IMR-90 (cell line): ENCODE measurements around the gene CEP128. TPM values are rescaled to one million over a fixed set of nuclear protein-coding genes. Genes with fewer than 3 reads are reported as not detected.

Experiments
- ATAC-seq: fragments of 200-7000 bp; cut with Tn5 transposase; 2 replicates; pipeline ENCODE4 v1.9.1; 2020; ENCODE audit warnings: low read depth, mild to moderate bottlenecking, moderate library complexity
- BruUV-seq: library from RNA; stranded (reverse); fragments of 400-500 nt; replicated peaks from 2 replicates; lab custom pipeline; 2021; lab: Mats Ljungman, UMichigan
- CTCF ChIA-PET: fragments of 300-600 bp; formaldehyde crosslinking; extraction: SDS; loops from one replicate; lab custom pipeline; 2021; ENCODE audit warnings: antibody characterized with exemption; lab: Yijun Ruan, JAX
- POLR2A ChIA-PET: fragments of 300-600 bp; sonication (Branson Sonifier 250); formaldehyde crosslinking; loops from one replicate; lab custom pipeline; 2022; ENCODE audit warnings: antibody characterized with exemption; ENCODE audit not compliant: unreplicated experiment; lab: Charles Lee
- DNase-seq: peaks from one replicate; pipeline ENCODE4 v3.0.0; 2013
- H2AFZ ChIP-seq: replicated peaks from 2 replicates; pipeline ENCODE3; 2013; ENCODE audit warnings: low read length, mild to moderate bottlenecking; ENCODE audit not compliant: poor library complexity
- H2AK5ac ChIP-seq: 2 replicates; pipeline ENCODE4 v1.6.1; 2013; ENCODE audit warnings: low read depth, low read length, inconsistent platforms
- H2AK9ac ChIP-seq: replicated peaks from 2 replicates; pipeline ENCODE3; 2013; ENCODE audit warnings: mild to moderate bottlenecking, low read depth, low read length, moderate library complexity; ENCODE audit not compliant: poor library complexity
- H2BK120ac ChIP-seq: 2 replicates; pipeline ENCODE4 v1.6.1; 2013; ENCODE audit warnings: low read depth, low read length, inconsistent platforms
- H2BK15ac ChIP-seq: 3 replicates; pipeline ENCODE4 v1.6.1; 2013; ENCODE audit warnings: low read depth, low read length, inconsistent platforms
- H2BK20ac ChIP-seq: 2 replicates; pipeline ENCODE4 v1.6.1; 2013; ENCODE audit warnings: low read depth, mild to moderate bottlenecking, inconsistent platforms, low read length, moderate library complexity
- H2BK5ac ChIP-seq: 2 replicates; pipeline ENCODE4 v1.6.1; 2013; ENCODE audit warnings: mild to moderate bottlenecking, low read depth, low read length, inconsistent platforms; ENCODE audit not compliant: poor library complexity, severe bottlenecking
- H3K14ac ChIP-seq: replicated peaks from 2 replicates; pipeline ENCODE4 v1.6.1; 2013; ENCODE audit warnings: low read depth, low read length, inconsistent platforms
- H3K18ac ChIP-seq: 2 replicates; pipeline ENCODE4 v1.6.1; 2013; ENCODE audit warnings: low read depth, low read length, control low read depth
- H3K23ac ChIP-seq: 2 replicates; pipeline ENCODE4 v1.6.1; 2013; ENCODE audit warnings: low read depth, low read length, inconsistent platforms
- H3K27ac ChIP-seq: 2 replicates; pipeline ENCODE4 v1.5.1; 2013; ENCODE audit warnings: mild to moderate bottlenecking, control low read depth, low read length; ENCODE audit not compliant: insufficient read depth
- H3K27me3 ChIP-seq: 2 replicates; pipeline ENCODE4 v1.6.1; 2013; ENCODE audit warnings: low read length; ENCODE audit not compliant: control insufficient read depth, insufficient read depth
- H3K36me3 ChIP-seq: 2 replicates; pipeline ENCODE4 v1.6.1; 2013; ENCODE audit warnings: low read length, mixed read lengths; ENCODE audit not compliant: control insufficient read depth, insufficient read depth
- H3K4ac ChIP-seq: 2 replicates; pipeline ENCODE4 v1.6.1; 2013; ENCODE audit warnings: low read depth, low read length, inconsistent platforms
- H3K4me1 ChIP-seq: 2 replicates; pipeline ENCODE4 v1.6.1; 2013; ENCODE audit warnings: low read length, mixed read lengths; ENCODE audit not compliant: control insufficient read depth, insufficient read depth
- H3K4me2 ChIP-seq: 2 replicates; pipeline ENCODE4 v1.6.1; 2013; ENCODE audit warnings: low read depth, mild to moderate bottlenecking, control low read depth, low read length, moderate library complexity
- H3K4me3 ChIP-seq: 2 replicates; pipeline ENCODE4 v1.5.1; 2013; ENCODE audit warnings: low read depth, mild to moderate bottlenecking, control low read depth, low read length, moderate library complexity; ENCODE audit not compliant: insufficient read depth
- H3K56ac ChIP-seq: 2 replicates; pipeline ENCODE4 v1.6.1; 2013; ENCODE audit warnings: low read length, inconsistent platforms; ENCODE audit not compliant: insufficient read depth; ENCODE audit errors: extremely low read depth
- H3K79me1 ChIP-seq, 2 experiments: 2 replicates each; pipeline ENCODE4 v1.6.1; 2013; ENCODE audit warnings: low read length in 2 of 2, inconsistent platforms in 1 of 2, low read depth in 1 of 2
- H3K9ac ChIP-seq: 2 replicates; pipeline ENCODE4 v1.6.1; 2013; ENCODE audit warnings: low read depth, low read length, control low read depth
- H3K9me1 ChIP-seq: 2 replicates; pipeline ENCODE4 v1.6.1; 2013; ENCODE audit warnings: low read length, inconsistent platforms; ENCODE audit not compliant: insufficient read depth
- H3K9me3 ChIP-seq: 2 replicates; pipeline ENCODE4 v1.6.1; 2013; ENCODE audit warnings: low read length; ENCODE audit not compliant: control insufficient read depth, insufficient read depth
- H4K20me1 ChIP-seq: 2 replicates; pipeline ENCODE4 v1.6.1; 2013; ENCODE audit warnings: low read length, inconsistent platforms; ENCODE audit not compliant: insufficient read depth
- H4K5ac ChIP-seq: 2 replicates; pipeline ENCODE4 v1.6.1; 2013; ENCODE audit warnings: mild to moderate bottlenecking, low read depth, low read length, control low read depth
- H4K8ac ChIP-seq, 2 experiments: 2 replicates each; pipeline ENCODE4 v1.6.1; 2013; ENCODE audit warnings: low read depth in 2 of 2, low read length in 2 of 2, control low read depth in 1 of 2, inconsistent platforms in 1 of 2
- H4K91ac ChIP-seq: 2 replicates; pipeline ENCODE4 v1.6.1; 2013; ENCODE audit warnings: low read depth, low read length, inconsistent platforms; ENCODE audit not compliant: insufficient read depth
- CEBPB ChIP-seq: IDR thresholded peaks from 2 replicates; pipeline ENCODE4 v1.6.1; 2012; ENCODE audit warnings: low read depth, low read length, improper control_type of control experiment
- FOS ChIP-seq: fragments of 150-350 bp; IDR thresholded peaks from 2 replicates; pipeline ENCODE4 v1.6.1; 2016; ENCODE audit warnings: low read depth, low read length
- MAFK ChIP-seq: IDR thresholded peaks from 2 replicates; pipeline ENCODE4 v1.6.1; 2012; ENCODE audit warnings: low read depth, low read length, improper control_type of control experiment
- POLR2A ChIP-seq: IDR thresholded peaks from 2 replicates; pipeline ENCODE4 v1.6.1; 2012; ENCODE audit warnings: mild to moderate bottlenecking, low read depth, low read length
- WGBS, 2 experiments: methylation state at CpG; one replicate each; pipeline versions ENCODE4 v1.1.5 to v1.1.7; 2013; ENCODE audit warnings: missing lambda C conversion rate in 2 of 2; ENCODE audit not compliant: insufficient read length in 1 of 2; ENCODE audit errors: extremely low coverage in 2 of 2; 5-methylcytosine and 5-hydroxymethylcytosine counted together
- dilution Hi-C: fragments of 300-500 bp; cut with HindIII; formaldehyde crosslinking; loops from one replicate; pipeline ENCODE4 v1.14.3; 2018; ENCODE audit warnings: low sequenced_read_pairs; ENCODE audit not compliant: unreplicated experiment
- in situ Hi-C: fragments of 300-500 bp; cut with MboI; formaldehyde crosslinking; loops from 3 replicates; pipeline ENCODE4 v1.14.3; 2019; ENCODE audit warnings: low sequenced_read_pairs, inconsistent platforms, mixed read lengths
- intact Hi-C: fragments of 100-400 bp; cut with micrococcal nuclease; formaldehyde crosslinking; loops from 2 replicates; pipeline ENCODE4 v1.10.0; 2022
- polyA plus RNA-seq, 3 experiments: library from polyadenylated mRNA; depleted of rRNA; stranded (reverse); fragments of >200 nt; gene quantifications; 2 replicates each; pipeline ENCODE4 v1.2.3, GENCODE V29; 2012; ENCODE audit warnings: low replicate concordance in 1 of 3
- total RNA-seq: library from RNA; depleted of rRNA; stranded (reverse); fragments of >200 nt; gene quantifications from 2 replicates; pipeline ENCODE4 v1.2.3, GENCODE V29; 2012

CEP128 gene
- total and polyA plus RNA-seq, 2 of the 4 experiments (the other 2 are of a cell fraction): 1.9 to 5.7 TPM

- Histone ChIP-seq H3K4me1 (no peaks in the 10 kb centered on the region; the same call in 1 of the 2 replicates), H3K9me1 (no peaks in the 10 kb centered on the region), H3K4ac (no peak overlapping the region), H4K8ac (no peak overlapping the region), H3K79me1 (peaks cover 4 to 9% of the 10 kb centered on the region in 2 experiments), H3K56ac (no peak overlapping the region), H3K14ac (no peak overlapping the region), H4K5ac (no peak overlapping the region), H3K9ac (no peak overlapping the region), H4K20me1 (no peaks in the 10 kb centered on the region), H3K36me3 (no peaks in the 10 kb centered on the region), H3K4me3 (no peak overlapping the region), H2AK5ac (no peak overlapping the region), H3K27ac (no peak overlapping the region), H3K23ac (no peak overlapping the region), H3K18ac (no peak overlapping the region), H2AFZ (no peak overlapping the region), H3K4me2 (no peak overlapping the region), H2BK20ac (no peak overlapping the region), H2BK5ac (no peak overlapping the region), H2BK120ac (no peak overlapping the region), H3K27me3 (no peaks in the 10 kb centered on the region), H3K9me3 (no peaks in the 10 kb centered on the region), H2AK9ac (no peak overlapping the region), H4K91ac (no peak overlapping the region), H2BK15ac (no peak overlapping the region)
- dilution Hi-C loops (no loop called here), intact Hi-C loops (no loop called here), in situ Hi-C loops (no loop called here)
- DNase-seq (no peak), ATAC-seq (no peak)
- POLR2A ChIA-PET: no interaction called here
- CTCF ChIA-PET: no interaction called here
- no CpG with 5 or more reads among the region's 5 CpGs for WGBS, 2 experiments
- BruUV-seq: no TSS peak
- TF ChIP-seq CEBPB: peak; percentile 79
- TF ChIP-seq MAFK: no peak
- no peak for TF ChIP-seq POLR2A
- TF ChIP-seq FOS: no peak
Measured at GRCh38 chr14:80944861-80945617, 3.5 kb upstream of the CEP128 start.
